Thymus (tissue), 11 donors: Measurements from ENCODE around the gene INIP. TPM values are rescaled to one million over a fixed set of nuclear protein-coding genes. Genes with fewer than 3 reads are reported as not detected.

Source experiments
- DNase-seq, 9 donors: peaks; one replicate each; pipeline ENCODE4 v3.0.0-alpha.2; 2013; ENCODE audit warnings: low spot score in 9 of 9, low read depth in 6 of 9, missing footprints in 1 of 9
- H3K27ac ChIP-seq, 2 donors: one replicate each; pipeline ENCODE4 v1.5.1; 2013; ENCODE audit warnings: control low read depth in 1 of 2, low read depth in 1 of 2, low read length in 1 of 2, mild to moderate bottlenecking in 1 of 2, moderate library complexity in 1 of 2
- H3K27me3 ChIP-seq, 2 donors: one replicate each; pipeline ENCODE4 v1.5.1; 2013; ENCODE audit warnings: low read length in 1 of 2; ENCODE audit not compliant: control insufficient read depth in 2 of 2, insufficient read depth in 1 of 2
- H3K36me3 ChIP-seq, 2 donors: one replicate each; pipeline ENCODE4 v1.5.1; 2013; ENCODE audit warnings: low read length in 1 of 2, mild to moderate bottlenecking in 1 of 2, moderate library complexity in 1 of 2; ENCODE audit not compliant: control insufficient read depth in 2 of 2, insufficient read depth in 2 of 2
- H3K4me1 ChIP-seq, 2 donors: one replicate each; pipeline ENCODE4 v1.5.1; 2013; ENCODE audit warnings: low read length in 2 of 2; ENCODE audit not compliant: control insufficient read depth in 2 of 2, insufficient read depth in 2 of 2
- H3K4me3 ChIP-seq, 2 donors: one replicate each; pipeline ENCODE4 v1.5.1; 2013; ENCODE audit warnings: low read length in 2 of 2, control low read depth in 1 of 2, mild to moderate bottlenecking in 1 of 2
- H3K9me3 ChIP-seq, 2 donors: one replicate each; pipeline ENCODE4 v1.5.1; 2013; ENCODE audit warnings: low read length in 1 of 2, mild to moderate bottlenecking in 1 of 2; ENCODE audit not compliant: control insufficient read depth in 2 of 2, insufficient read depth in 1 of 2
- WGBS: extraction: QIAGEN DNeasy Blood & Tissue Kit; methylation state at CpG from one replicate; pipeline ENCODE4 v1.1.7; 2013; 5-methylcytosine and 5-hydroxymethylcytosine counted together
- polyA plus RNA-seq: library from polyadenylated mRNA; stranded (reverse); fragments of 200-250 nt; gene quantifications from one replicate; pipeline ENCODE4 v1.2.3, GENCODE V29; 2013
- total RNA-seq: library from RNA; stranded (reverse); fragments of 120-200 nt; gene quantifications from one replicate; pipeline ENCODE4 v1.2.4, GENCODE V29; 2013
- donor health status: healthy.

The INIP gene
- total and polyA plus RNA-seq, 2 donors = 21.1 to 23.0 TPM

- WGBS = 96% methylated on average over 4 of the region's 4 CpGs
- no peak overlapping the region for H3K27ac ChIP-seq
- no peaks in the 10 kb centered on the region for H3K27me3 ChIP-seq
- no peaks in the 10 kb centered on the region for H3K36me3 ChIP-seq
- no peak overlapping the region for H3K4me3 ChIP-seq
- no peaks in the 10 kb centered on the region for H3K4me1 ChIP-seq
- DNase-seq = no peak
- no peaks in the 10 kb centered on the region for H3K9me3 ChIP-seq
These were observed 52.6 kb downstream of the INIP start for GRCh38 chr9:112665347-112665746.

DNA sequence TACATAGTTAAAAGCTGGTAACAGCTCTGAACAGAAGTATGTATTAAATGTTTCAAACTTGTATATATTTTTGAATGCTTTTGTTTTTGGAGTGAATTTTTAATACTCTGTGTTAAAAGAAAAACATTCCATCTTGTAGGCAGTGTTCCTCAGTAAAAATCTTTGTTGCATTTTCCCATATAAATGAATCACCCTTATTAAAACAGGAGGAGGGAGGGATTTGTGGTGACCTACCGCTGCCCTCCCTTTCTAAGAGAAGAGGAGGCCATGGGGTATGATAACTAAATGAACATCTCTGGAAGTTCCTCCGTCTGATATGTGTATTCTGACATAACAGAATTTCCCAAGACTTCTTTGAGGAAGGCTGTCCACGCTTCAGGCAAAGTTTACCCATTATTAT is 53.4 kb downstream of the INIP start:
- H3K4me3 ChIP-seq = no peak overlapping the region
- peaks cover 0 to 5% of the 10 kb centered on the region in 2 donors for H3K36me3 ChIP-seq
- no peak for DNase-seq
- H3K9me3 ChIP-seq = no peaks in the 10 kb centered on the region
- H3K4me1 ChIP-seq = no peaks in the 10 kb centered on the region
- H3K27me3 ChIP-seq = no peaks in the 10 kb centered on the region
- no peak overlapping the region for H3K27ac ChIP-seq
- 97% methylated on average over 3 of the region's 3 CpGs for WGBS

DNA sequence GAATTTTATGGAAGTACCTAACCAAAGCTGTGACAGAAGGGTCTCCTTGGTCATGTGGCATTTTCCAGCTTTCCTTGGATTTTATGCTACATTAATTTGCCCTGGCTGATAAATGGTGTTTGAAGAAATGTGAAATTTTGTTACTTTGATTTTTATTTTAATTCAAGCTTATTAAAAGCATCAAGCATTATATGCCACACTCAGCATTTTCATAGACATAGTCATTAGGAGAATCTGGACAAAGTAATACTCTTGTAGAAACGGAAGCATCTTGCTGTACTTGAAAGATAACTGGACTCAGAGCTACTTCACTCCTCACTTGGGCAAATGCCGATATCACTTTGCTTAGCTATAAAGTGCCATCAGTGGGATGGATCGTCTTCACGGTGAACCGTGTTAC is 54.2 kb downstream of the INIP start:
- Histone ChIP-seq H3K9me3 (no peaks in the 10 kb centered on the region), H3K4me3 (no peak overlapping the region), H3K27ac (no peak overlapping the region), H3K27me3 (no peaks in the 10 kb centered on the region), H3K36me3 (peaks cover 0 to 11% of the 10 kb centered on the region in 2 donors), H3K4me1 (no peaks in the 10 kb centered on the region)
- over 99% methylated on average over 5 of the region's 5 CpGs for WGBS
- DNase-seq = no peak

- no peaks in the 10 kb centered on the region for H3K9me3 ChIP-seq
- 97% methylated on average over 12 of the region's 12 CpGs for WGBS
- H3K27ac ChIP-seq = no peak overlapping the region
- H3K36me3 ChIP-seq = peaks cover 0 to 11% of the 10 kb centered on the region in 2 donors
- H3K4me3 ChIP-seq = no peak overlapping the region
- no peak for DNase-seq
- H3K4me1 ChIP-seq = no peaks in the 10 kb centered on the region
- H3K27me3 ChIP-seq = no peaks in the 10 kb centered on the region
These were observed 58.0 kb downstream of the INIP start for GRCh38 chr9:112659906-112660305.

- Histone ChIP-seq H3K4me1 (no peaks in the 10 kb centered on the region), H3K27ac (no peak overlapping the region), H3K36me3 (peaks cover 0 to 11% of the 10 kb centered on the region in 2 donors), H3K27me3 (no peaks in the 10 kb centered on the region), H3K9me3 (no peaks in the 10 kb centered on the region), H3K4me3 (no peak overlapping the region)
- WGBS = 97% methylated on average over 3 of the region's 3 CpGs
- DNase-seq = no peak
These were observed 62.2 kb downstream of the INIP start for GRCh38 chr9:112655668-112656067.

DNA sequence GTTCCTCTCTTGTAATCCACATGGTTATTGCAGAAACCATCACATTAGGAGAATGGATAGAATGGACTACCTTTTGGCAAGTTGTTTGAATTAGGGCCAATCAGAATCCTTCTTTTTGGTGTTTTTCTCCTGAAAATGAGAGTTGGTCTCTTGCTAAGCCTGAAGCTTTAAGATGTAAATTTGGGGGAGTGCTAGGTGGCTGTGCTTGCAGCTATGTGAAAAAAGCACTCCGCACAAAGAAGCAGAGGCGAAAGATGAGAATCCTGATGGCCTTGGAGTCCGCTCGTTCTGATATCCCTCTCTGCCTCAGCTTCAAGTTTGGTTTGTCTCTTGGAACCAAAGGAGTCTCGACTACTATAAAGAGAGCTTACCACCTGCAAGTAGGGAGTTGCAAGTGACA is 63.6 kb downstream of the INIP start:
- WGBS = 98% methylated on average over 5 of the region's 5 CpGs
- Histone ChIP-seq H3K4me3 (no peak overlapping the region), H3K9me3 (no peaks in the 10 kb centered on the region), H3K27me3 (no peaks in the 10 kb centered on the region), H3K4me1 (no peaks in the 10 kb centered on the region), H3K36me3 (peaks cover 0 to 3% of the 10 kb centered on the region in 2 donors), H3K27ac (no peak overlapping the region)
- DNase-seq = no peak

DNA sequence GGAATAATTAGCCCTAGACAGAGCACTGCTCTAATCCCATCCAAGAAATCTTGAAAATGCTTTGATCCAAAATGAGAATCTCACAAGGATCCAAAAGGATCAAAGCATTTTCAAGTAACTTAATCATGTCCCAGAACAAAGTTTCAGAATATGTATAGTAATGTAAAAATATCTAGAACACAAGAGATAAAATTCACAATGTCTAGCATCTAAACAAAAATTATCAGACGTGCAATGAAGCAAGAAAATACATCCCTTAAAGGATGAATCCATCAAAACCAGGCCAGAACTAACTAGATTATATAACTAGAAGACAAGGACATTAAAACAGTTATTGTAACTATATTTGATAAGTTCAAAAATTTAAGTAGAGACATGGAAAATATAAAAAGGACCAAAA is 69.3 kb downstream of the INIP start:
- 97% methylated on average over 1 of the region's 1 CpG for WGBS
- Histone ChIP-seq H3K27me3 (no peaks in the 10 kb centered on the region), H3K4me1 (no peaks in the 10 kb centered on the region), H3K27ac (no peak overlapping the region), H3K4me3 (no peak overlapping the region), H3K9me3 (peaks cover 0 to 2% of the 10 kb centered on the region in 2 donors), H3K36me3 (peaks cover 3 to 6% of the 10 kb centered on the region in 2 donors)
- no peak for DNase-seq

- Histone ChIP-seq H3K27ac (no peak overlapping the region), H3K4me1 (no peaks in the 10 kb centered on the region), H3K36me3 (peaks cover 3 to 6% of the 10 kb centered on the region in 2 donors), H3K9me3 (peaks cover 0 to 2% of the 10 kb centered on the region in 2 donors), H3K27me3 (no peaks in the 10 kb centered on the region), H3K4me3 (no peak overlapping the region)
- 97% methylated on average over 3 of the region's 3 CpGs for WGBS
- no peak for DNase-seq
These were observed 70.3 kb downstream of the INIP start for GRCh38 chr9:112647596-112647995.

GRCh38 chr9:112642126-112642525 is 75.8 kb downstream of the INIP start:
- 98% methylated on average over 3 of the region's 3 CpGs for WGBS
- H3K27me3 ChIP-seq = no peaks in the 10 kb centered on the region
- peaks cover 0 to 3% of the 10 kb centered on the region in 2 donors for H3K36me3 ChIP-seq
- H3K4me3 ChIP-seq = no peak overlapping the region
- no peak for DNase-seq
- no peaks in the 10 kb centered on the region for H3K4me1 ChIP-seq
- H3K9me3 ChIP-seq = peaks cover 1 to 7% of the 10 kb centered on the region in 2 donors
- H3K27ac ChIP-seq = no peak overlapping the region

DNA sequence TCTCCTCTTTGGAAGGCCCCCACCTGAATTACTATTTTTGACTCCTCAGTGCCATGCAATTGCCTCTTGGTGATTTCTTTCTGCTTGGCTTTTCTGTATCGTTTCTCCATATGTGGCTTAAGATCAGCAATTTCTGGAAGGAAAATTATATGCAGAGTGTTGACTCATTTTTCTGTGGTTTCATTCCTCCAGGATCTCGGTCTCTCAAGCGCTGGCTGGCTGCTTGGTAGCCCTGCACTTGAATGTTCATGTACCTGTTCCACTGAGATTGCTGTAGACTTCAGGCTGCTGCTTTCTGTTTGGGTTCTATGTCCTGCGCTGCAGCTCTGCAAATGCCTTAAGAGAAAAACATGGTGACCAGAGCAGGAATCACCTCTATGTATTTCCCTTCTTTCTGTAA is 77.6 kb downstream of the INIP start:
- WGBS = 97% methylated on average over 4 of the region's 4 CpGs
- H3K27me3 ChIP-seq = no peaks in the 10 kb centered on the region
- H3K4me1 ChIP-seq = no peaks in the 10 kb centered on the region
- peaks cover 0 to 3% of the 10 kb centered on the region in 2 donors for H3K36me3 ChIP-seq
- H3K27ac ChIP-seq = no peak overlapping the region
- no peak overlapping the region for H3K4me3 ChIP-seq
- no peak for DNase-seq
- H3K9me3 ChIP-seq = peaks cover 1 to 7% of the 10 kb centered on the region in 2 donors
